H7 (cell line): ENCODE data around the gene TIMM23B. TPM values are rescaled to one million over a fixed set of nuclear protein-coding genes. Genes with fewer than 3 reads are reported as not detected.
A peak's percentile ranks its signal among the peaks of the same experiment; 100 is the strongest.
"Not testable (repeated sequence)": the region's sequence is repeated elsewhere in the genome, so short reads cannot be mapped to it uniquely, and the experiment has no call there.

Experiments
- DNase-seq: peaks from one replicate; pipeline ENCODE4 v3.0.0; 2012
- H3K27me3 ChIP-seq: 2 replicates; pipeline ENCODE4 v1.6.0; 2011; ENCODE audit warnings: mild to moderate bottlenecking, low read length; ENCODE audit not compliant: control insufficient read depth, insufficient read depth
- H3K36me3 ChIP-seq: replicated peaks from 2 replicates; pipeline ENCODE4 v1.5.1; 2011; ENCODE audit warnings: low read length; ENCODE audit not compliant: control insufficient read depth, insufficient read depth
- H3K4me3 ChIP-seq: 2 replicates; pipeline ENCODE4 v1.5.1; 2011; ENCODE audit warnings: low read depth, mild to moderate bottlenecking, control low read depth, low read length, moderate library complexity; ENCODE audit not compliant: insufficient read depth
- total RNA-seq: library from RNA; depleted of rRNA; stranded (reverse); fragments of >200 nt; shearing (Covaris generic); gene quantifications from 2 replicates; pipeline ENCODE4 v1.2.3, GENCODE V29; 2014; rRNA removed

The TIMM23B gene
- 7.8 and 10.9 TPM in 2 replicates for total RNA-seq

DNA sequence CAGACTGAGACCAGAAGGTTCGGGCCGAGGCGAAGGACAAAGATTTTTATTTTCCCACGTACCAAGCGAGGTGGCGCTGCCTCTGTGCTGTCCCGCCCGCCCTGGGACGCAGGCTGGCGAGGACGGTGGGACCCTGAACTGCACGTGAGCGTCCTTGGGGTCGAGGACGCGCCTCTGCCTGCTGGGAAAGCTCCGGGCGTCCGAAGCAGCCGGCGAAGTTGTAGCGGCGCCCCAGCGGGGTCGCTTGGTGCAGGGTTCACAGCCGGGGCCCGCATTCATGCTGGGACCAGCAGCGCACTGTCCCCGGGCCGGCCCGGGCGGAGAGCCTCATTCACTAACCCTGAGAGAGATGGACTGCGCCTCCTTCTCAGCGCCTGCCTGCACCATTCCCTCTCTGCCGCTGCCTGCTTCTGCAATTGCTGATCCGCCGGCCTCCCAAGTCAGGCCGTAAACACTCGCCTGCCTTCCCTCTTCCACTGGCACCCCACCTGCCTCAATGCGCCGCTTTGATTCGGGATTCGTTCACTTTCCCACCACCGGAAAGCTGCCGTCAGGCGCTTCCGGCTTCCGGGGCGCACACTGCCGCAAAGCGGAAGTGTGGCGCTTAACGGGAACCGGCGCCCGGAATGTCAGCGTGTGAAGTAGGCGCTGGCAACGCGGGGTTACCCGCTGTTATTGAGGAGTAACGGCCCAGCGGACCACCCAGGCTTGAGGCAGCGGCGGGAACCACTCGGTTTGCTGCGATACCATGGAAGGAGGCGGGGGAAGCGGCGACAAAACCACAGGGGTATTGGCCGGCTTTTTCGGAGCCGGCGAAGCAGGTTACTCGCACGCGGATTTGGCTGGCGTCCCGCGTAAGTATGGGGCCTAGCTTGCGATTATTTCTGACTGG, at the start of gene TIMM23B, which contains the start of gene PARG:
Gene TIMM23B (plus strand): TSS at position 607 of the 892 bp plus-strand sequence. CDS start 142 bp downstream, at position 749.
Gene PARG (minus strand): TSS at position 581 of the 892 bp plus-strand sequence. CDS start 302 bp downstream, at position 279.
- H3K27me3 ChIP-seq, H3K36me3 ChIP-seq: not testable (repeated sequence)
- DNase-seq: peak; percentile 62
- H3K4me3 ChIP-seq: peak within 1 kb of the TSS; percentile 74

- H3K27me3 ChIP-seq, H3K4me3 ChIP-seq, DNase-seq: not testable (repeated sequence)
Measured at GRCh38 chr10:49899999-49900398, 41.9 kb upstream of the TIMM23B start.

GRCh38 chr10:49900406-49900805, 41.4 kb upstream of the TIMM23B start:
- not testable (repeated sequence) for DNase-seq, H3K36me3 ChIP-seq, H3K4me3 ChIP-seq, H3K27me3 ChIP-seq

More at GRCh38 chr10:49899999-49900398, 41.9 kb upstream of the TIMM23B start:
- H3K36me3 ChIP-seq: not testable (repeated sequence)

GRCh38 chr10:49903829-49904228, 38.0 kb upstream of the TIMM23B start:
- not testable (repeated sequence) for DNase-seq

DNA sequence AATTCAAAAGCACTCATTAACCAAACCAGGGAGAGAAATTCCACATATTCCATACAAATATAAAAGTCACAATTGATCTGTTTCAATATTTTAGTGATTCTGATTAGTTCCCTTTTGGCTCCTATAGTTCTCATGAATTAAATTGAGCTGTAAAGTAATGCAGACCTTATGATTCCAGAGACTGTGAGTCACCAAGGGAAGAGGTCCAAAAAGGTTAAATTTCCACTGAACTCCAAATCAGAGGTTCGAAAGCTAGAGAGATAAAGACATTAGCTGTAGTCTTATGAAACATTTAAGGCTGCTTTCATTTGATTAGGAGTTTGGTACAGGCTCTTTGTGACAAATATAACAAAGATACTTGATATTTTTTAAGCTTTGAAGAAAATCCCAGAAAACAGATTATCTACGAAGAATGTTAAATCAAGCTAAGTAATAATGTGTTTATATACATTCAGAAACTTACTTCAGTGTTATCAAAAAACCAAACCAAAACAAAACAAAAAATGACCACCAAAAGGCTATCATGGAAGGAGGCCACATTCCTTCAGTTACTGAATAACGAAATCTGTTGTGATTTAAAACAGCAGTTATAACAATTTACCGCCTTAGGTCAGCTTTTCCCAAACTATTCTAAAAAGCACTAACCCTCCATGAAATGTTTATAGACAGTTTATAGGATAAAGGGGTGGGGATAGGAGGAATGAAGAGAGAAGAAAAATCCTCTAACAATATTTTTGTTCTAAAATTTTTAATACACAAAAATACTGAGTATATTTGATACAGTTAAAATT, 33.4 kb upstream of the TIMM23B start:
- not testable (repeated sequence) for H3K27me3 ChIP-seq, H3K4me3 ChIP-seq, DNase-seq, H3K36me3 ChIP-seq

More at GRCh38 chr10:49903829-49904228, 38.0 kb upstream of the TIMM23B start:
- H3K4me3 ChIP-seq, H3K36me3 ChIP-seq, H3K27me3 ChIP-seq: not testable (repeated sequence)

DNA sequence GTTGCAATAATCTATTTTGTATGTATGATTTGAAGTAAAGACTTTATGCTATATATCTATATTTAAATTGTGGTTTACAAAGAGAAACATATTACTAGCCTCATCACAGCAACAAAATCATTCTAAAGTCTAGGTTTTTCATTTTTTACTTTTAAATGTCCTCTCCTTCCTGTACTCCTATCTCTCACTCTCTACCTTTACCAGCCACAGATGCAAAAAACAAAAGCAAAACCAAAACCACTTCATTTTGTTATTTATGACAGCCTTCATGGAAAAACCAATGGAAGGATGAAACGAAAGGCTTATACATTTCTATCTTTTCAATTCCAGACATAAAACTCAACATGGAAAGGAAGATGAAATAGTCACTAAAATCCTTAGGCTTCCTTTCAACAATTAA, 31.6 kb upstream of the TIMM23B start:
- H3K4me3 ChIP-seq, DNase-seq, H3K27me3 ChIP-seq, H3K36me3 ChIP-seq: not testable (repeated sequence)

GRCh38 chr10:49916451-49916850, 25.4 kb upstream of the TIMM23B start:
- not testable (repeated sequence) for H3K27me3 ChIP-seq, H3K36me3 ChIP-seq, DNase-seq, H3K4me3 ChIP-seq

DNA sequence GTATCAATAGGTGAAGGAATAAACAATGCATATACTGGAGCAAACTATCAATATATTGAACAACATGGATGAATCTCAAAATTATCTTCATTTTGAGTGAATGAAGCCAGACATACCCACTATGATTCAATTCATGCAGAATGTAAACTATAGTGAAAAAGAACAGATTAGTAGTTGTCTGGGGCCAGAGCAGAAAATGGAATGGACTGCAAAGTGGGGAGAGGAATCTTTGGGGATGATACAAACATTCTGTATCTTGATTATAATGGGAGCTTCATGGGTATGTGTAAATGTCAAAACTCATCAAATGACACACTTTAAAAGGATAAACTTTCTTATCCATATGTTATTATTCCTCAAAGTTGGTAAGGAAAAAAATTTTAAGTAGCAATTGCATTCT, 23.9 kb upstream of the TIMM23B start:
- not testable (repeated sequence) for DNase-seq, H3K27me3 ChIP-seq, H3K4me3 ChIP-seq, H3K36me3 ChIP-seq

DNA sequence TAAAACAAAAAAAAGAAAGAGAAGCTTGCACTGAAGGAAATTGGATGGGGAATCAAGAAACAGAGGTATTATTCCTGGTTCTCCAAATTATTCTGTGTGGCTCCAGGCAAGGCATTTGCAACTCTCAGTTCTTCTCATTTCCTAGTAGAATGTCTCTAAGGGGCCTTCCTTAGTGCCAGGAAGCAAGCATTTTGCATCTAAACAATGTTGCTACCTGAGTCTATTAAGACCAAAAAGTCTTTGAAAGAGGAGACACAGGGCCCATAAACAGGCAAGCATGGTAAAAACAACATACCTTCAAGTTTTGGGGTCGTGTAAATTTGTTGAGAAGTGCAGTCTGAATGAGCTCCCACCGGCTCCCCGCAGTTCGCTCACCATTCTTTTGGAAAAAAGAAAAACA, 19.8 kb upstream of the TIMM23B start:
- not testable (repeated sequence) for H3K36me3 ChIP-seq, DNase-seq, H3K27me3 ChIP-seq, H3K4me3 ChIP-seq

- not testable (repeated sequence) for H3K36me3 ChIP-seq, H3K4me3 ChIP-seq, DNase-seq, H3K27me3 ChIP-seq
Measured at GRCh38 chr10:49923572-49923971, 18.3 kb upstream of the TIMM23B start.

DNA sequence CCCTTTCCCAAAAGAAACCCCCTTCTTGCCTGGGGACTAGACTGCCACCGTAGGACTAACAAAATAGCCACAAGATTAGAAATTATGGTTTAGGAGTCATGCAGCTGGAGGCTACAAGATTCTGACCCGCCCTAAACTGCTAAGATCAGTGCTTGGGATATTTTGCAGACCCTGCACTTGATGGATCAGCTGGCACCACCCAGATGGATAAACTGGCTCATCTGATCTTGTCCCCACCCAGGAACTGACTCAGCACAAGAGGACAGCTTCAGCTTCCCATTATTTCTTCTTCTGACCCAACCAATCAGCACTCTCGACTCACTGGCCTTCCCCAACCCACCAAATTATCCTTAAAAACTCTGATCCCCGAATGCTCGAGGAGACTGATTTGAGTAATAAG, 10.6 kb upstream of the TIMM23B start:
- H3K27me3 ChIP-seq, H3K4me3 ChIP-seq: not testable (repeated sequence)

GRCh38 chr10:49931959-49932728, 9.7 kb upstream of the TIMM23B start:
- DNase-seq, H3K4me3 ChIP-seq, H3K27me3 ChIP-seq, H3K36me3 ChIP-seq: not testable (repeated sequence)

More for the DNA sequence above, 10.6 kb upstream of the TIMM23B start:
- DNase-seq, H3K36me3 ChIP-seq: not testable (repeated sequence)

DNA sequence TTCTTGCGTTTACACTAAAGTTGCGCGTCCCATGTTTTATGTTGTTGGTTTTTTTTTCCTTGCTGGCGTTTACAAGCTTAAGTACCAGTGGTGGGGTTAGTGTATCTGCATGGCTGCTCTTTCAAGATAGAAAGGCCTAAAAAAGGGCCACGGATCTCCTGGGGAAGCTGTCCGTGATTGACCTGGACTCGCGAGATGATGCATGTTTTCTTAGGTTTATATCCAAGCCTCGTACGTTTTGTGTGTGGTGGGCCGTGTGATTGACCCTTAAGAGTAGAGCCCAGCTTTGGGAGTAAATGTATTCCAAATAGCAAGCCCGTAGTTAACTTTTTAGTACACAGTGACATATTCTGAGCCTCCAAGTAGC, 469 bp downstream of the TIMM23B start:
- H3K4me3 ChIP-seq: peak overlapping the region; percentile 74
- DNase-seq, H3K27me3 ChIP-seq, H3K36me3 ChIP-seq: not testable (repeated sequence)

- not testable (repeated sequence) for H3K27me3 ChIP-seq, H3K4me3 ChIP-seq, DNase-seq, H3K36me3 ChIP-seq
Measured at GRCh38 chr10:49943607-49944006, 1.8 kb downstream of the TIMM23B start.
